Fibroblast of peridontal ligament (primary cell): Measurements from ENCODE around the gene GPR35.

Source experiments
- DNase-seq: peaks from one replicate; pipeline ENCODE4 v3.0.0-alpha.2; 2010; ENCODE audit errors: extremely low read depth

GPR35 gene

GRCh38 chr2:240637901-240638345 is 12.6 kb downstream of the GPR35 start:
- DNase-seq, result no peak

- peak; percentile 21 for DNase-seq
Observed at GRCh38 chr2:240638512-240639160, 13.4 kb downstream of the GPR35 start.

DNA sequence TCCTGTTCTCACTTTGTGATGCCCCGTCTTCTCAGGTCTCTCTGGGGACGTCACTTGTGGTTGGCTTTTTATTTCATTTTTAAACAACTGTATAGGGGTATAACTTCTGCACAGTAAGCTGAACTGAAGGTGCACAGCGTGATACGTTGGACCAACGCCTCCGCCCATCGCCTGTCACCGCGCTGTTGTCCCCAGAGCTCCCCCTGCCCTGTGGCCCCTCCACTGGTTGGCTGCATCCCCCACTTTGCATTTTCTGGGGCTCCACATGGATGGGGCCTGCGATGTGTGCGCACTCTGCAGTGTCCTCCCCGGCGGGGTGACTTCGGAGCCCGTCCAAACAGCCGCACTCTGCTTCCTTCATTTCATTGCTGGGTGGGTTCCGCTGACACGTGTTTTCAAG is 14.3 kb downstream of the GPR35 start:
- DNase-seq, result no peak

DNA sequence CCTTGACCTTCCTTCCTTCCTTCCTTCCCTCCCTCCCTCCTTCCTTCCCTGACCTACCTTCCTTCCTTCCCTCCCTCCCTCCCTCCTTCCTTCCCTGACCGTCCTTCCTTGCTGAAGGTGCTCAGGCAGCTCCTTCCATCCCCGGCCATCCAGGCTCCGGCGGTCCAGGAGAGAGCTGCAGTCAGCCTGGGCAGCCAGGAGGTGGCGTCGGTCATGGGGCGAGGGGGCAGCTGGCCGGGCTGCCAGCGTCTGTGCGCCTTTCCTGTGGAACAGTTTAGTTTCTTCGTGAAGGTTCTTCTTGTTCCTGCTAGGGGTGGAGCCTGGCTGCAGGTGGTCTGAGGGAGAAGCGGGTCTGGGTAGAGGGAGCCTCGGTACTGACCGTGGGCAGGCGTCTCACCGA is 15.7 kb downstream of the GPR35 start:
- DNase-seq, result no peak

DNA sequence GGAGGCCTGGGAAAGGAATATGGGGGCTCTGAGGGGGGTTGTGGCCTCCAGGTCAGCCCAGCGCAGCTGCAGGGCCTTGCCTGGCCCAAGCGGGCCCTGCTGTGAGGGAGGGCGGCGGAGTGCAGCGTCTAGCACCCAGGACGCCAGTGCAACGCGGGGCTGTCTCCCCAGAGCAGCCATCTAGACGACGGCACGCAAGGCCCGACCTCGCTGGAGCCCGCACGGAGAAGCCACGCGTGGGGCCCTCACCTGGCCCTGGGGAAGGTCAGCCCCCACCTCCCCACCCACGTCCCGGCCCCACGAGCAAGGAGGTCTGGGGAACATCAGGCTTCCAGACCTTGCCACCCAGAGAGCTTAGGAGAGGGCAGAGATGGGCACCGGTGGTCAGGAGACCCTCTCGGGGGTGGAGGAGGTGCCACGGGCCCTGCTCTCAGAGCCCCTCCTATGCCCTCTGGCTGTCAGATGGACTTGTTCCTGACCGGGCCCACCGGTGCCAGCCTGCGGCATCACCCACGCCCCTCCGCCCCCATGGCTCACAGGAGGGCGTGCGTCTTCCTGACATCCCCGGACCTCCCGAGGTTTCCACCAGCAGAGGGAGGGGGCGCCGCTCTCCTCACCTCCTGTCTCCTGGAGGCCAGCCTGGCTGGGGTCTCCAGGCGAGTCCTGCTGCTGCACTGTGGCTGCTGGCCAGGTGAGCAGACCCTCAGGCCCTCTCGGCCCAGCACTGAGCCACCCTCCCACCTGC is 17.0 kb downstream of the GPR35 start:
- DNase-seq, result no peak

- no peak for DNase-seq
Observed at GRCh38 chr2:240642806-240643092, 17.5 kb downstream of the GPR35 start.

GRCh38 chr2:240643093-240643810 is 18.0 kb downstream of the GPR35 start:
- DNase-seq, result no peak

DNA sequence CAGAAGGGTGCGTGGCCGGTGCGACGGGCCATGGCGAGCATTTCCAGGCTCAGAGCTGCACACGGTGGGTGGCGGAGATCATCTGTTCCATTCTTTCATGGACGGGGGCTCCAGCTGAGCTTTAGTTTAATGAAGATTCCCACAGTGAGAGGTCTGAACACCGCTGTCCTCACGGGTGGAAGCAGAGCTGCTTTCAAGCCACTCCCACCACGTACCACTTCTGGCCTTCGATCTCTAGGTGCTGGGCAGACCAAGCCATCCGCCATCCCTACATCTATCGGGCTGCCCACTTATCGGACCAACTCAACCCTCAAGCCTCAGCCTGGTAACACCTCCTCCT is 18.5 kb downstream of the GPR35 start:
- no peak for DNase-seq

- no peak for DNase-seq
Observed at GRCh38 chr2:240644171-240644651, 18.9 kb downstream of the GPR35 start.

DNA sequence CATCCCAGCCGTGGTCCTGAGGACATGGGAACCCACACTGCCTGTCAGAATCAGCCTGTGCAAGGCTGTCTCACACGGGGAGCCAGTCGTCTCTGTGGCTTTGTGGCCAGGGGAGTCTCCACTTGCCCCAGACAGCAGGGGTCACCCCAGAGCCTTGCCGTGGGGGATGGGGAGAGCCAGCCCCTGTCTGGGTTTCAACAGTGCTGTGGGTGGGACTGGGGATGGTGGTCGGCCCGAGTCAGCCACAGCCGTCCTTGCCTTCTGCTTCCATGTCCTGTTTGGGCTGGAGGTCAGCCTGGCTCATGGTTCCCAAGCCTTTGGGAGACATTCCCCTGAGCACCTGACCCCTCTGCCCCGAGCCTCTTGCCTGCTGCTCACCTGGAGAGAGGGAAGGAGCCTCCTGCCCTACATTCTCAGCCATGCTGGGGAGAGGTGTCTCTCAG is 19.6 kb downstream of the GPR35 start:
- no peak for DNase-seq

GRCh38 chr2:240645346-240645745 is 20.1 kb downstream of the GPR35 start:
- DNase-seq, result no peak

- no peak for DNase-seq
Observed at GRCh38 chr2:240645801-240646175, 20.5 kb downstream of the GPR35 start.

GRCh38 chr2:240646176-240646899 is 21.1 kb downstream of the GPR35 start:
- no peak for DNase-seq

DNA sequence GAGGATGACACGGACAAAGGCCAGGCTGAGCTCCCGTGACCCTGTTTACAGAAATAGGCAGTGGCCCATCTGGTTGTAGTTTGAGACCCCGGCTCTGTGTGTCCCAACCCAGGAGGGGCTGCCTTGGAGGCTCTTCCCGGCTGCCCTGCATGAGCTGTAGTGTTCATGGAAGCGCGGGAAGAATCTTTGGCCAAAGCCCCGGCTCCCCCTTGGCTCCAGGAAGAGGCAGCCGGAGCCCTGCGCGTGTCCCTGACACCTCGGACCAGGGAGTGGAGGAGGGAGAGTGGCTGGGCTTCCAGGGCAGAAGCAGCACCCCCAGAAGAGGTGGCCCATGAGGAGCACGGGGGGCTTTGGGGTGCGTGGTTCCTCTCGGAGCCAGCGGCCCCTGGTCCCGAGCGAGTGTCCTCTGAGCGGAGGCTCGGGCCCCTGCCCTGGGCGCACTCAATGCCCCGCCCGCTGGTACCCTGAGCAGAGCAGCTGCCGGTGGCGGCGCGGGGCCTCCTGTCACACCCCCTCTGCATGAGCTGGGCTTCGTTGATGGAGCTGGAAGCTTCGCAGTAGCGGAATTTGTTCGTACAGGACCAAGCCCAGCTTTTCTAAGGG is 21.7 kb downstream of the GPR35 start:
- no peak for DNase-seq

DNA sequence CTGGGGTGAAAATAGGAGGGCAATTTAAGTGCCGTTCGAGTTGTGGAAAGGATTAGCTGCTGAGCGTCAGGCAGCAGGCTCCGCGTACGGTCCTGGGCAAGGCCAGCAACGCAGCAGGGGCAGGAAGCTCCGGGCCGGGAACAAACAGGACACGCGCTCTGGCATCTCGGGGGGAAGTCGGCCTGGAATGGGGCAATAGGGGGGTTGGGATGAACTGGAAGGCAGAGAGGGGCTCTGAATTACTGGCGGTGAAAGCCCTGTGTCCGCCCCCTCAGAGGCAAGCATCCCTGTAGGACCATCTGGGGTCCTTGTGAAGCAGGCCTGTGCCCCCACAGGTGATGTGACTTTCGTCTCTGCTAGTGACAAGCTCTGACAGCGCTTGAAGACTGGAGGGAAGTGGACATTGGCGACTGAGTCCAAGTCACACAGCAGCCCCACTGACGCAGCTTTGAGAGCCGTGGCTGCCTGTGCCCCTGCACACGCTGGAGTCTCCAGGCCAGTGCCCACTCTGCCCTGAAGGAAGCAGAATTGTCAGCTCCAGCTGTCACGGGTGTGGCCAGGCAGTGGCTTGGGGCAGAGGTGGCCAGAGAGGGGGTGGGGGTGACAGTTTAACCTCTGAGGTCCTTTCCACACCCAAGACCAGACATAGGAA is 22.3 kb downstream of the GPR35 start:
- no peak for DNase-seq

GRCh38 chr2:240648155-240648649 is 22.9 kb downstream of the GPR35 start:
- DNase-seq, result no peak

DNA sequence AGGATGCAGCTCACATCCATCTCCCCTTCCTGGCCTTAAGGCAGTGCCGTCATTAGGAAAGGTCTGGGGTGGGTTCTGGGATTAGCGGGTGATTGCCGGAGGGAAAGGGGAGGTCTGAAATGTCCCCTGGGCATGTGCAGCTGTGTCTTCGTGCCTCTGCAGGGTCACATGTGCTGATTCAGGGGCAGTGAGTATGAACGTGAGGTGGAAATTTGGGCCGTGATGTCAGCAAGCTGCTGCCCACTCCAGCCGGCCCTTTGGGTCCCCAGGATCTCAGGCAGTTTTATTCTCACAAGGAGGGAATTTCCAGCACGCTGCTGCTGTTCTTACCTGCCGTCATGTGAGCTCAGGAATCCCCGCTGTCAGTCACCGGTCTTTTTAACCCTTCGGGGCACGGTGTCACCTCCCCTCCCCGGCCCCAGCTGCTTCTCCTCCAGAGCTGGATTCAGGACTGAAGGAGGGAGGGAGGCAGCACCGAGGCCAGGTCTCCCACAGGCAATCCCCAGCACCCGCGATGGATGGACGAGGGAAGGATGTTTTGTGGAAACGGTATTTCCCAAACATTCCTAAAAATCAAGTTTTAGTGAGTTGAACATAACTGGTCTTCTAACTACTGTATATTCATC is 23.5 kb downstream of the GPR35 start:
- DNase-seq, result no peak

DNA sequence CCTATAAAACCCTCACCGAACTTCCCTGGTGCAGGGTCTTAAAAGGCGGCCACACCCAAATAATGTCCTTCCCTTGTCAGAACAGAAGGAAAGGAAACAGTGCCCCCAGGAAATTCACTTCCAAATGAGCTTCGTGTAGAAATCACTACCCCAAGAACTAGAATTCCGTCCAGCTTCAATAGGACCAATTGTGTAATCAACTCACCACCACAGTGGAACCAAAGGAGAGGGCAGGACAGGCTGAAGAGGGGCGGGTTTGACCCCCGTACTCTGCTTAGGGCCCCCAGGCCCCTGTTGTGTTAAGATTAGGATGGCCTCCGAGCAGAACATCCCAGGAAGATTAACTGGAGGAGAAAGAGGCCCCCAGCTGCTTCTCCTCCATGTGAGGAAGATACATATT is 24.1 kb downstream of the GPR35 start:
- DNase-seq, result no peak

DNA sequence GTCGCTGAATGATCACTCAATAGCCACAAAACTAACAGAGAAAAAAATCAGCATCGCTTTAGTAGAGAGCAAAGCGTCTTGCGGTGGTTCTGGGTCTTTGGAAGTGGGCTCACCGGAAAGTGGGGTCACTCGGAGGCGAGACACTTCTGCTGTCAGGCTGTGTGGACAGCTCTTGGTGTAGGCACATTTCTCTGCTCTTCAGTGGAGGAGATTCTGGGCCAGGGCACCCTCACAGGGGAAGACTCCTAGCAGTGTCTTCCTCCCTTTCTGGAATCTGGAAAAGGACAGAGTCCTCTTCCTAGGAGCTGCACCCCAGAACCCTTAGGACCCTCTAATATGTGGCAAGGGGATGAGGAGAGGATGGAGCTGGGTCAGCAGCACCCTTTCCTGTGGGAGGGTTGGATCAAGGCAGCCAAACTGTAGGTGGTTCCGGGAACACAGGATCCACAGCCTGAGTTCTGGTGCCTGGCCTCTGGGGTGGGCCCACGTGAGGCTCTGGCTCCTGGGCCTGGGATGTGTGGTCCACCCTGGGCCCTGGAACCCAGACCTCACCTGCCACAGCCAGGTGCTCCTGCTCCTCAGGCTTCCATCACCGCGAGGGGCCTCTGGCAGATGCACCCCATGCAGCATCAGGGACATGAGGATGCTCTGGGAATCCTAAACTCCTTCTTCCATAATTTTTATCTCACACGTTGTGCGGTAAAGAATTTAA is 25.1 kb downstream of the GPR35 start:
- no peak for DNase-seq

DNA sequence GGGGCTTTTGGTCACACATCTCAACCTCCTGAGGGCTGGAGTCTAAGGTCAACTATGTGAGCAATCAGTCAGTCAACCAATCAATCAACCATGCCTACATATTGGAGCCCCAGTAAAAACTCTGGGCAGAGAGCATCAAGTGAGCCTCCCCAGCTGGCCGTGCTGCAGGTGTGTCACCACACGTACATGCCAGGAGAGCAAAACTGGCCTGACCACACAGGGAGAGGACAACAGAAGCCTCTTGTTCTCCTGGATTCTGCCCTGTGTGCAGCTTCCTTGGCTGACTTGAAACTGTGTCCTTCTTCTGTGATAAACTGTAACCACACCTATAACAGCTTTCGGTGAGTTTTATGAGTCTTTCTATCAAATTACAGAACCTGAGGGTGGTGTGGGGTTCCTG is 25.9 kb downstream of the GPR35 start:
- no peak for DNase-seq
